ENCODE measurements around the gene SLC10A3. TPM values are rescaled to one million over a fixed set of nuclear protein-coding genes. Genes with fewer than 3 reads are reported as not detected.

The SLC10A3 gene
- total and polyA plus RNA-seq, 2 of the 13 experiments (the other 11 are each of a cell fraction or from before 2014, with no cell fraction given), result 10.1 to 11.5 TPM

DNA sequence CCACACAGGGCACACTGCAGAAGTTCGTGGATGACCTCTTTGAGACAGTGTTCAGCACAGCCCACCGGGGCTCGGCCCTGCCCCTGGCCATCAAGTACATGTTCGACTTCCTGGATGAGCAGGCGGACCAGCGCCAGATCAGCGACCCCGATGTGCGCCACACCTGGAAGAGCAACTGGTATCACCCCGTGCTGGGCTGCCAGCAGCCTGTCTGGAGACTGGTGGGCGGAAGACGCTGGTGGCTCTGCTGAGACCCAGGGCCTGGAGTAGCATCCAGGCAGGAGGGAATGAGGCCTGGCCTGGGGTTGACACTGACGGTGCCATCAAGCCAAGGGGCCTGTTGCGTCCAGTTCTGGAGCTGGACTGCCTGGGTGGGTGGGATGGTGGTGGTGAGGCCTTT lies 20.0 kb downstream of the SLC10A3 start:
- ATAC-seq, result no peak
- in situ Hi-C loops (cut with HindIII; ENCODE audit: extremely low pct_ligation_motif_present, low pct_unique_long_range_greater_than_20kb) (no loop called here), intact Hi-C loops (cut with micrococcal nuclease; ENCODE audit: unreplicated experiment) (no loop called here)
- Histone ChIP-seq H3K27me3 (ENCODE audit: control insufficient read depth in 1 of 2, insufficient read depth in 2 of 2, low read length in 2 of 2) (no peaks in the 10 kb centered on the region), H3K4me3 (replicated peaks in 1 of 3; ENCODE audit: insufficient read depth in 1 of 3, low read depth in 2 of 3, low read length in 3 of 3) (no peak overlapping the region), H3K4me2 (ENCODE audit: low read depth, low read length) (no peak overlapping the region), H4K20me1 (ENCODE audit: insufficient read depth, low read length) (no peaks in the 10 kb centered on the region), H3K27ac (ENCODE audit: extremely low read length, insufficient read depth, low read length) (no peak overlapping the region), H3K4me1 (ENCODE audit: insufficient read depth, low read length) (peaks cover 12% of the 10 kb centered on the region; the same call in 1 of the 2 replicates), H3K9ac (ENCODE audit: insufficient read depth, low read depth, low read length) (no peak overlapping the region), H3K9me3 (ENCODE audit: low read length) (no peaks in the 10 kb centered on the region), H3K36me3 (replicated peaks in 1 of 2; ENCODE audit: control insufficient read depth in 1 of 2, insufficient read depth in 2 of 2, low read length in 2 of 2) (peaks cover 5 to 6% of the 10 kb centered on the region in 2 experiments; a peak in 1 of 5 replicates), H3K79me2 (ENCODE audit: insufficient read depth, low read length) (no peaks in the 10 kb centered on the region), H2AFZ (ENCODE audit: low read length) (no peak overlapping the region)
- DNase-seq (ENCODE audit: low spot score), result no peak
- CTCF ChIA-PET (ENCODE audit: low intra/inter-chr PET ratio, low total read pairs), result no interaction called here
- POLR2A ChIA-PET, result no interaction called here
- BruUV-seq (replicated peaks), result no TSS peak
- no peak for FAIRE-seq
- no peak for TF ChIP-seq HOXA7 (CRISPR knock-in tag; IDR thresholded peaks at IDR 0.05)
- WGBS (ENCODE audit: low lambda C conversion rate), result no CpG with 5 or more reads among the region's 14 CpGs

DNA sequence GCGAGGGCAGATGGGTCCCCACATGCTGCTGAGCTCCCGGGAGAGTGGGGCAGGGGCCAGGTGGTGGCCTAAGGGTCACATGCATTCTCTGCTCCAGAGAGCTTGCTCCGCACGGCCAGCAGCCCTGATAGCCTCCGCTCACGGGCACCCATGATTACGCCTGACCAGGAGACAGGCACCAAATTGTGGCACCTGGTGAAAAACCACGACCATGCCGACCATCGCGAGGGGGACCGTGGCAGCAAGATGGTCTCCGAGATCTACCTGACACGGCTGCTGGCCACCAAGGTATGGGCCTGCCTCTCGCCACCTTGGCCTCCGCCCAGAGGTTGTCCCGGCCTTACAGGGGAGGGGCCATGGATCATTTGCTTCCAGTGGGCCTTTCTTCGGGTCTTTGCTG lies 20.5 kb downstream of the SLC10A3 start:
- WGBS (ENCODE audit: low lambda C conversion rate), result no CpG with 5 or more reads among the region's 18 CpGs
- H3K36me3 ChIP-seq (replicated peaks in 1 of 2; ENCODE audit: control insufficient read depth in 1 of 2, insufficient read depth in 2 of 2, low read length in 2 of 2), result peaks cover 5 to 6% of the 10 kb centered on the region in 2 experiments; a peak in 1 of 5 replicates

More for the DNA sequence above, 20.5 kb downstream of the SLC10A3 start:
- H3K4me3 ChIP-seq (replicated peaks in 1 of 3; ENCODE audit: insufficient read depth in 1 of 3, low read depth in 2 of 3, low read length in 3 of 3), result no peak overlapping the region
- H2AFZ ChIP-seq (ENCODE audit: low read length), result no peak overlapping the region
- ChIA-PET CTCF (ENCODE audit: low intra/inter-chr PET ratio, low total read pairs) (no interaction called here), POLR2A (interaction anchor here (1.0 kb wide), 1 partner anchor 9 kb away, joined by 4 read pairs; the partner anchor contains the start of gene LAGE3)
- DNase-seq (ENCODE audit: low spot score), result no peak
- TF ChIP-seq NFATC3 (CRISPR knock-in tag; IDR thresholded peaks at IDR 0.05) (no peak), U2AF2 (IDR thresholded peaks at IDR 0.05; ENCODE audit: low read depth, low read length) (no peak), MZF1 (CRISPR knock-in tag; IDR thresholded peaks at IDR 0.05; ENCODE audit: borderline replicate concordance) (no peak)
- TF ChIP-seq, protein P1, sequence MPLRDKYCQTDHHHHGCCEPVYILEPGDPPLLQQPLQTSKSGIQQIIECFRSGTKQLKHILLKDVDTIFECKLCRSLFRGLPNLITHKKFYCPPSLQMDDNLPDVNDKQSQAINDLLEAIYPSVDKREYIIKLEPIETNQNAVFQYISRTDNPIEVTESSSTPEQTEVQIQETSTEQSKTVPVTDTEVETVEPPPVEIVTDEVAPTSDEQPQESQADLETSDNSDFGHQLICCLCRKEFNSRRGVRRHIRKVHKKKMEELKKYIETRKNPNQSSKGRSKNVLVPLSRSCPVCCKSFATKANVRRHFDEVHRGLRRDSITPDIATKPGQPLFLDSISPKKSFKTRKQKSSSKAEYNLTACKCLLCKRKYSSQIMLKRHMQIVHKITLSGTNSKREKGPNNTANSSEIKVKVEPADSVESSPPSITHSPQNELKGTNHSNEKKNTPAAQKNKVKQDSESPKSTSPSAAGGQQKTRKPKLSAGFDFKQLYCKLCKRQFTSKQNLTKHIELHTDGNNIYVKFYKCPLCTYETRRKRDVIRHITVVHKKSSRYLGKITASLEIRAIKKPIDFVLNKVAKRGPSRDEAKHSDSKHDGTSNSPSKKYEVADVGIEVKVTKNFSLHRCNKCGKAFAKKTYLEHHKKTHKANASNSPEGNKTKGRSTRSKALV (CRISPR knock-in tag; IDR thresholded peaks at IDR 0.05), result no peak
- in situ Hi-C loops (cut with HindIII; ENCODE audit: extremely low pct_ligation_motif_present, low pct_unique_long_range_greater_than_20kb) (no loop called here), intact Hi-C loops (cut with micrococcal nuclease; ENCODE audit: unreplicated experiment) (no loop called here)
- no peaks in the 10 kb centered on the region for H3K27me3 ChIP-seq (ENCODE audit: control insufficient read depth in 1 of 2, insufficient read depth in 2 of 2, low read length in 2 of 2)
- no peak for ATAC-seq
- no peak for FAIRE-seq
- no peaks in the 10 kb centered on the region for H3K79me2 ChIP-seq (ENCODE audit: insufficient read depth, low read length)
- H3K27ac ChIP-seq (ENCODE audit: extremely low read length, insufficient read depth, low read length), result no peak overlapping the region
- no TSS peak for BruUV-seq (replicated peaks)
- H3K4me1 ChIP-seq (ENCODE audit: insufficient read depth, low read length), result peaks cover 12% of the 10 kb centered on the region; the same call in 1 of the 2 replicates
- no peak overlapping the region for H3K4me2 ChIP-seq (ENCODE audit: low read depth, low read length)
- no peaks in the 10 kb centered on the region for H4K20me1 ChIP-seq (ENCODE audit: insufficient read depth, low read length)
- H3K9me3 ChIP-seq (ENCODE audit: low read length), result no peaks in the 10 kb centered on the region
- H3K9ac ChIP-seq (ENCODE audit: insufficient read depth, low read depth, low read length), result no peak overlapping the region

All from HepG2 (cell line).